ENCODE results near the gene RRP7A.
"Not testable (repeated sequence)": the region's sequence is repeated elsewhere in the genome, so short reads cannot be mapped to it uniquely, and the experiment has no call there.

The RRP7A gene

DNA sequence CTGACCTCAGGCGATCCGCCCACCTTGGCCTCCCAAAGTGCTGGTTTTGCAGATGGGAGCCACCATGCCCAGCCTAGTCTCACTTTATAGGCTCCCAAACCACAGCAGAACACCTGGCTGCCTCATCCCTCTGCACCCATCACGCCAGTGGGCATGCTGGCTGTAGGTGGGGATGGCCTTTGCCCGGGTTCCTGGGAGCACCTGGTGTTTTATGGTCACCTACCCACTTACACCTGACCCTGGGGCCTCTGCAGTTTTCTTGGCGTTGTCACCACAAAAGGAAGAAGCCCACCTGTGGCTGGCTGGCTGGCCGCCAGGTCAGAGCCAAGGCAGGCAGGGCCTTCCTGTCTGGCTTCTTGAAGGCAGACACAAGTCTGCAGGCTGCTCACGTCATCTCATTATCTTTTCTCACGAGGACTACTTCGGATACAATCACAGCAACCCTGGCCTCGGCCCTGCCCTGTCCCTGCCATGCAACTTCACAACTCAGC, 8.2 kb downstream of the RRP7A start:
- Histone ChIP-seq H3K27me3 (no peaks in the 10 kb centered on the region), H3K4me1 (peaks cover 0 to 11% (median 5%) of the 10 kb centered on the region in 10 experiments; a peak in 10 of 20 replicates), H3K36me3 (peaks cover 31 to 52% (median 43%) of the 10 kb centered on the region in 11 experiments), H3K4me2 (no peak overlapping the region), H3K9me3 (replicated peaks in 1 of 11) (no peaks in the 10 kb centered on the region), H3K27ac (no peak overlapping the region), H4K20me1 (peaks cover 8 to 68% (median 50%) of the 10 kb centered on the region in 11 experiments; a peak in 20 of 22 replicates), H3K4me3 (no peak overlapping the region), H3K9ac (no peak overlapping the region)
- TF ChIP-seq Cebpa-rat (IDR thresholded peaks at IDR 0.05) = no peak

DNA sequence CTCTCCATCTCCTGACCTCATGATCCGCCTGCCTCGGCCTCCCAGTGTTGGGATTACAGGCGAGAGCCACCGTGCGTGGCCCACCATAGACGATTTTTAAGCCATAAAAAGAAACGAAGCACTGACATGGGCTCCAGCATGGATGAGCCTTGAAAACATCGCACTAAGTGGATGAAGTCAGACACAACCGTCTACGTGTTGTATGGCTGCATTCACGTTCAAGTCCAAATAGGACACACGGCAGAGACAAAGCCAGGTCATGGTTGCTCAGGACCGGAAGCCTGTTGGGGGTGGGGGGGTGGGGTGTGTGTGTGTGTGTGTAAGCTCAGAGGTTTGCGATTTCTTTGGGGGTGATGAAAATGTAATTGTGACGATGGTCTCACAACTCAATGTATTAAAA, 10.0 kb downstream of the RRP7A start:
- no peak overlapping the region for H3K9ac ChIP-seq
- H3K4me3 ChIP-seq = no peak overlapping the region
- H3K27me3 ChIP-seq = no peaks in the 10 kb centered on the region
- H3K4me1 ChIP-seq = peaks cover 0 to 3% (median 0%) of the 10 kb centered on the region in 10 experiments; a peak in 2 of 20 replicates
- H3K9me3 ChIP-seq (replicated peaks in 1 of 11) = no peaks in the 10 kb centered on the region
- H3K27ac ChIP-seq = no peak overlapping the region
- peaks cover 0 to 49% (median 32%) of the 10 kb centered on the region in 11 experiments; a peak in 19 of 22 replicates for H4K20me1 ChIP-seq
- TF ChIP-seq Cebpa-rat (IDR thresholded peaks at IDR 0.05) = no peak
- no peak overlapping the region for H3K4me2 ChIP-seq
- peaks cover 17 to 35% (median 27%) of the 10 kb centered on the region in 11 experiments for H3K36me3 ChIP-seq

DNA sequence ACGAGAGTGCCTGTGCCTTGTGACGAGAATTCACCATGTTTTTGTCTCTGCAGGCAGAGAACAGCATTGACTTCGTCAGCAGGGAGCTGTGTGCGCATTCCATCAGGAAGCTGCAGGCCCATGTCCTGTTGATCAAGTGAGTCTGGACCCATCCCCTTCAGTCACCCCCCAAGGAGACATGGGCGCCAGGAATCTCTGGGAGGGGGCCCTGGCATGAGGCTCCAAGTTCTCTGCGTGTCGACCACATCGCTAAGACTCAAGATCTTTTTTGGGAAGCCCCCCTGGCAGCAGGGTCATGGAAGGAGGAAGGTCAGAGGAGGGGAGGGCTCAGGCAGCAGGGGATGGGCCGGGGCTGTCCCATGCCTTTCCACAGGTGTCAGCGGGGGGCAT, 10.6 kb downstream of the RRP7A start:
- H3K4me3 ChIP-seq; H3K27ac ChIP-seq; H3K4me2 ChIP-seq; H3K27me3 ChIP-seq; H3K9me3 ChIP-seq (replicated peaks in 1 of 11); H3K4me1 ChIP-seq; H3K9ac ChIP-seq: not testable (repeated sequence)
- H3K36me3 ChIP-seq = peaks cover 13 to 29% (median 22%) of the 10 kb centered on the region in 11 experiments
- peaks cover 0 to 43% (median 26%) of the 10 kb centered on the region in 11 experiments; a peak in 19 of 22 replicates for H4K20me1 ChIP-seq

GRCh38 chr22:42508327-42508974, 11.1 kb downstream of the RRP7A start:
- not testable (repeated sequence) for H3K27me3 ChIP-seq; H3K4me2 ChIP-seq; H3K4me1 ChIP-seq; H3K9me3 ChIP-seq (replicated peaks in 1 of 11); H3K27ac ChIP-seq; H3K4me3 ChIP-seq; H3K9ac ChIP-seq
- Histone ChIP-seq H3K36me3 (peaks cover 13 to 25% (median 21%) of the 10 kb centered on the region in 11 experiments), H4K20me1 (peaks cover 0 to 38% (median 23%) of the 10 kb centered on the region in 11 experiments; a peak in 19 of 22 replicates)

DNA sequence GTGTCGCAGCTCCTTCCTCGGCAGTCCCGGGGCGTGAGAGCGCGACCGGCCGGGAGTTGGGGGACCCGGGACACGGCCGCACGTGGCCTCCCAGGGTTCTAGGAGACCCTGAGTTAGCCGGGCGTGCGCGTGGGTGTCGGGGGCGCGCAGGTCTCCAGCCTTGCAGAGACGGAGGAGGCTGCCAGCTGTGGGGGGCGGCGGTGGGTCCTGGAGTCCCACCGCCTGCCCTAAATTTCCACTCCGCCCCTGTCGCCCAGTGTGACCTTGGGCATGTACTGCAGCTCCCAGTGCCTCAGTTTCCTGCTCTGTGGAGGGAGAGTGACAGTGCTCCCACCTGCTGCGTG, 18.8 kb downstream of the RRP7A start:
- H4K20me1 ChIP-seq = no peaks in the 10 kb centered on the region
- no peaks in the 10 kb centered on the region for H3K27me3 ChIP-seq
- no peaks in the 10 kb centered on the region for H3K36me3 ChIP-seq
- H3K27ac ChIP-seq = peak overlapping the region in 8 of 11 experiments; percentile 15 to 57 (median 42); a peak in 14 of 22 replicates
- peak overlapping the region in 10 of 11 experiments; percentile 55 to 78 (median 66); a peak in 19 of 22 replicates for H3K9ac ChIP-seq
- no peak for TF ChIP-seq Cebpa-rat (IDR thresholded peaks at IDR 0.05)
- H3K4me1 ChIP-seq = peaks cover 9 to 24% (median 19%) of the 10 kb centered on the region in 10 experiments
- H3K4me3 ChIP-seq = peak overlapping the region; percentile 52 to 70 (median 58)
- H3K9me3 ChIP-seq (replicated peaks in 1 of 11) = no peaks in the 10 kb centered on the region
- H3K4me2 ChIP-seq = peak overlapping the region; percentile 93 to 99 (median 98)

DNA sequence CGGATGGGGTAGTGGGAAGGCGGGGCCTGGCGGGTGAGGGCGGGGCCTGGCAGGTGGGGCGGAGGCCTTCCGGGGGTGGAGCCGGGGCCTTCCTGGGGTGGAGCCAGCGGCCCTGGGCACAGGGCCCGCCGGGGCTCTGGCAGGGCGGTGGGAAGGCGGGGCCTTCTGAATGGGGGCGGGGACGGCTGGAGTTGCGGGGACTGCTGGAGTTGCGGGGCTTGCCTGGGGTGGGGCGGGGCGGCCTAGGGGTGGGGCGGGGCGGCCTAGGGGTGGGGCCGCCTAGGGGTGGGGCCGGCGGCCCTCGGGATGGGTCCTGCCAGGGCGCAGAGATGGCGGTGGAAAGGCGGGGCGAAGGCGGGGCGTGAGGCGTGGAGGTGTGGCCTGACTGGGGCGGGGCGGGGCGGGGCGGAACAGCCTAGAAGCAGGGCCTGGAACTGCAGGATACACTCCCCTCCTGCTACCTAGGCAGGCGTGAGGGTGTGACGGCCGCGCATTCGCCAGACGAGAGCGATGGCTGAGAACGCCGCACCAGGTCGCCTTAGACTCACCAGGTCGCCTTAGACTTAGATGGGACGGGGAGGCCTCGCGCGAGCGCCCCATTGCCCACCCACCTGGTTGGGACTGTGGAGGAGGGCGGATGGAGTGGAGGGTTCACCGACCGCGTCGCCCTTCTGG, 19.3 kb downstream of the RRP7A start:
- Histone ChIP-seq H3K4me3 (peak overlapping the region; percentile 52 to 70 (median 58)), H4K20me1 (no peaks in the 10 kb centered on the region), H3K4me2 (peak overlapping the region; percentile 93 to 99 (median 98)), H3K9ac (peak overlapping the region in 10 of 11 experiments; percentile 55 to 78 (median 66); a peak in 19 of 22 replicates), H3K27ac (peak overlapping the region in 8 of 11 experiments; percentile 15 to 57 (median 42); a peak in 14 of 22 replicates), H3K27me3 (no peaks in the 10 kb centered on the region), H3K4me1 (peaks cover 9 to 27% (median 20%) of the 10 kb centered on the region in 10 experiments), H3K9me3 (replicated peaks in 1 of 11) (no peaks in the 10 kb centered on the region), H3K36me3 (no peaks in the 10 kb centered on the region)
- no peak for TF ChIP-seq Cebpa-rat (IDR thresholded peaks at IDR 0.05)

GRCh38 chr22:42499773-42500160, 19.8 kb downstream of the RRP7A start:
- 0 out of 22 replicates have a peak overlapping the region, but pooled peaks of 1 of the 11 experiments have one; percentile 6 for H3K27ac ChIP-seq
- peak overlapping the region in 5 of 11 experiments; percentile 12 to 50 (median 22); a peak in 5 of 22 replicates for H3K4me2 ChIP-seq

GRCh38 chr22:42495533-42496141, 24.0 kb downstream of the RRP7A start:
- H3K4me2 ChIP-seq = 0 out of 22 replicates have a peak overlapping the region, but pooled peaks of 1 of the 11 experiments have one; percentile 15
- not testable (repeated sequence) for H3K27ac ChIP-seq; H3K9me3 ChIP-seq (replicated peaks in 1 of 11); H4K20me1 ChIP-seq; H3K27me3 ChIP-seq; H3K36me3 ChIP-seq; H3K9ac ChIP-seq; H3K4me3 ChIP-seq
- peaks cover 2 to 21% (median 13%) of the 10 kb centered on the region in 10 experiments for H3K4me1 ChIP-seq

More at GRCh38 chr22:42499773-42500160, 19.8 kb downstream of the RRP7A start:
- H3K9ac ChIP-seq; H3K36me3 ChIP-seq; H3K27me3 ChIP-seq; H3K9me3 ChIP-seq (replicated peaks in 1 of 11); H4K20me1 ChIP-seq: not testable (repeated sequence)
- H3K4me3 ChIP-seq = peak overlapping the region in 7 of 10 experiments; percentile 27 to 54 (median 38); a peak in 10 of 20 replicates
- peaks cover 9 to 27% (median 20%) of the 10 kb centered on the region in 10 experiments for H3K4me1 ChIP-seq

GRCh38 chr22:42493393-42493792, 26.2 kb downstream of the RRP7A start:
- Histone ChIP-seq H3K4me2 (no peak overlapping the region), H4K20me1 (no peaks in the 10 kb centered on the region), H3K4me3 (no peak overlapping the region), H3K9me3 (replicated peaks in 1 of 11) (no peaks in the 10 kb centered on the region), H3K27me3 (no peaks in the 10 kb centered on the region), H3K9ac (no peak overlapping the region), H3K4me1 (peaks cover 0 to 5% (median 0%) of the 10 kb centered on the region in 10 experiments; a peak in 3 of 20 replicates), H3K27ac (no peak overlapping the region), H3K36me3 (no peaks in the 10 kb centered on the region)
- TF ChIP-seq Cebpa-rat (IDR thresholded peaks at IDR 0.05) = no peak
